CD4-positive, alpha-beta T cell (primary cell): Measurements from ENCODE around the gene PLXNA1. TPM values are rescaled to one million over a fixed set of nuclear protein-coding genes. Genes with fewer than 3 reads are reported as not detected.

ENCODE experiments used
- ATAC-seq: fragments of 200-7000 bp; cut with Tn5 transposase; one replicate; pipeline ENCODE4 v1.10.0; 2022; ENCODE audit warnings: mild to moderate bottlenecking; ENCODE audit not compliant: poor library complexity
- CTCF ChIA-PET: fragments of 350-600 bp; sonication (Branson Sonifier 250); formaldehyde crosslinking; loops from one replicate; lab custom pipeline; 2021; ENCODE audit warnings: antibody characterized with exemption, inconsistent platforms; lab: Charles Lee
- POLR2A ChIA-PET: fragments of 350-600 bp; sonication (Branson Sonifier 250); formaldehyde crosslinking; loops from one replicate; lab custom pipeline; 2021; ENCODE audit warnings: antibody characterized with exemption, inconsistent platforms; lab: Charles Lee
- DNase-seq, 14 experiments: peaks; one replicate each; pipeline ENCODE4 v3.0.0-alpha.2; 2013 to 2020; ENCODE audit warnings: mixed read lengths in 2 of 14
- H3K27ac ChIP-seq, 2 donors: one replicate each; pipeline versions ENCODE4 v1.5.1 to v1.7.0; 2013; ENCODE audit warnings: low read length in 2 of 2, low read depth in 1 of 2, mild to moderate bottlenecking in 1 of 2
- H3K27me3 ChIP-seq, 2 experiments: 1 replicate in 1 of 2; 2 replicates in 1 of 2; pipeline versions ENCODE4 v1.6.1 to v1.7.0; 2013; ENCODE audit warnings: low read length in 2 of 2, control low read depth in 1 of 2, mild to moderate bottlenecking in 1 of 2, moderate library complexity in 1 of 2; ENCODE audit not compliant: insufficient read depth in 2 of 2, control insufficient read depth in 1 of 2
- H3K36me3 ChIP-seq: one replicate; pipeline ENCODE4 v1.6.1; 2013; ENCODE audit warnings: low read length, control low read depth; ENCODE audit not compliant: insufficient read depth
- H3K4me1 ChIP-seq: one replicate; pipeline ENCODE4 v1.6.1; 2013; ENCODE audit warnings: low read length, control low read depth; ENCODE audit not compliant: insufficient read depth
- H3K4me3 ChIP-seq: one replicate; pipeline ENCODE4 v1.5.1; 2013; ENCODE audit warnings: mild to moderate bottlenecking, low read length, moderate library complexity
- H3K9me3 ChIP-seq, 2 experiments: 1 replicate in 1 of 2; 2 replicates in 1 of 2; pipeline versions ENCODE4 v1.6.1 to v1.7.0; 2013; ENCODE audit warnings: low read length in 2 of 2, mild to moderate bottlenecking in 2 of 2, control low read depth in 1 of 2, moderate library complexity in 1 of 2; ENCODE audit not compliant: control insufficient read depth in 1 of 2, insufficient read depth in 1 of 2
- H3K27ac Mint-ChIP-seq: one replicate; pipeline ENCODE4 v1.8.0; 2020; ENCODE audit warnings: mixed read lengths
- H3K27me3 Mint-ChIP-seq: one replicate; pipeline ENCODE4 v1.8.0; 2021; ENCODE audit warnings: mixed read lengths
- H3K36me3 Mint-ChIP-seq: one replicate; pipeline ENCODE4 v1.8.0; 2021; ENCODE audit warnings: low read depth, mixed read lengths
- H3K4me1 Mint-ChIP-seq: one replicate; pipeline ENCODE4 v1.8.0; 2021; ENCODE audit warnings: low read depth, mixed read lengths
- H3K4me3 Mint-ChIP-seq: one replicate; pipeline ENCODE4 v1.8.0; 2020; ENCODE audit warnings: mild to moderate bottlenecking, mixed read lengths
- H3K9me3 Mint-ChIP-seq: one replicate; pipeline ENCODE4 v1.8.0; 2020; ENCODE audit warnings: mixed read lengths
- CTCF ChIP-seq: fragments of 200-600 bp; IDR thresholded peaks from one replicate; pipeline ENCODE4 v1.8.0; 2022; ENCODE audit warnings: antibody characterized with exemption, mild to moderate bottlenecking
- intact Hi-C, 2 experiments: fragments of 100-400 bp; cut with DNase I in 1 of 2; cut with micrococcal nuclease in 1 of 2; formaldehyde crosslinking; loops; one replicate each; pipeline versions ENCODE4 v1.15.1 to v1.9.0; 2023 to 2025; cut with DNase I, micrococcal nuclease
- total RNA-seq, 174 experiments: library from RNA in 2 of 174; stranded (reverse) in 2 of 174; gene quantifications; one replicate each; pipeline ENCODE4 v1.2.3 and lab custom pipeline; 2021 to 2026

The PLXNA1 gene
- total RNA-seq, 2 experiments from 2014 or later: 9.8 to 10.6 TPM

DNA sequence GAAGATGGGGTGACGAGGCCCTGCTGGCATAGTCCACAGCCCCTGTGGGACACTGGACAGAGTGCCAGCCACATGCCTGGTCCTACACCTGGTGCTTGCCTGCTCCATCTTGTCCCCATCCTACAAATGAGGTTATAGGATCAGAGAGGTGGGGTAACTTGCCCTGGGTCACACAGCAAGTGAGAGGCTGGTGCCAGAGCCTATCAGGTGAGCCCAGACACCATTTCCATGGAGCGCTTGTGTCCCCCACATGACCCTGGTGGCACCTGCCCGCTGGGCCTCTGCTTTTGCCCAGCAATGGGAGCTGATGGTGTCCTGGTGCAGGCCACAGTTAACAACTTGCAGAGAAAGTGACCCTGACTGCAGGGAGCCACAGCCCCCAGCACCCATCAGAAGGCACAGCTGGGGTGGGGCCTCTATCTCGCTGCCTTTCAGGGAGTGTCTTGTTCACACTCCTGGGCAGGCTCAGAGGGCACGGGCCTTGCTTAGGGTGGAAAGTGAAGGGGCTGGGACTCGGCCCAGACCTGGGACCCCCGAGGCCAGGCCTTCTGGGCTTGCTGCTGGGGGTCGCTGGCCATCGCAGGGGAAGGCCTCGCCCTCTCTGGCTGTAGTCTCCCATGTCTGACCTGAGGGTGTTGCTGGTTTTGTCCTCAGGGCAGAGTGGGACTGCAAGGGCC, 7.2 kb downstream of the PLXNA1 start:
- no peak overlapping the region for H3K4me3 ChIP-seq
- no peaks in the 10 kb centered on the region for H3K4me1 ChIP-seq
- no peak overlapping the region for H3K27ac ChIP-seq
- peaks cover 0 to 5% of the 10 kb centered on the region in 2 experiments for H3K9me3 ChIP-seq
- intact Hi-C loops: no loop called here
- no peak for TF ChIP-seq CTCF
- Mint-ChIP-seq H3K4me1 (peaks cover 7% of the 10 kb centered on the region), H3K27me3 (no peaks in the 10 kb centered on the region), H3K4me3 (no peak overlapping the region), H3K36me3 (peaks cover 7% of the 10 kb centered on the region), H3K27ac (no peak overlapping the region), H3K9me3 (no peaks in the 10 kb centered on the region)
- H3K36me3 ChIP-seq: peaks cover 14% of the 10 kb centered on the region
- POLR2A ChIA-PET: no interaction called here
- CTCF ChIA-PET: no interaction called here
- H3K27me3 ChIP-seq: no peaks in the 10 kb centered on the region
- no peak for DNase-seq
- ATAC-seq: no peak

GRCh38 chr3:126990890-126991289, 8.0 kb downstream of the PLXNA1 start:
- ChIA-PET POLR2A (no interaction called here), CTCF (no interaction called here)
- Mint-ChIP-seq H3K36me3 (peaks cover 7% of the 10 kb centered on the region), H3K9me3 (no peaks in the 10 kb centered on the region), H3K27ac (no peak overlapping the region), H3K27me3 (no peaks in the 10 kb centered on the region), H3K4me3 (no peak overlapping the region), H3K4me1 (peaks cover 7% of the 10 kb centered on the region)
- no peak for ATAC-seq
- peaks cover 14% of the 10 kb centered on the region for H3K36me3 ChIP-seq
- no peak for TF ChIP-seq CTCF
- H3K4me1 ChIP-seq: no peaks in the 10 kb centered on the region
- no peaks in the 10 kb centered on the region for H3K27me3 ChIP-seq
- peaks cover 0 to 5% of the 10 kb centered on the region in 2 experiments for H3K9me3 ChIP-seq
- intact Hi-C loops: no loop called here
- DNase-seq: no peak
- no peak overlapping the region for H3K27ac ChIP-seq
- H3K4me3 ChIP-seq: no peak overlapping the region

GRCh38 chr3:126991366-126992200, 8.7 kb downstream of the PLXNA1 start:
- Histone ChIP-seq H3K36me3 (peaks cover 14% of the 10 kb centered on the region), H3K9me3 (peaks cover 0 to 5% of the 10 kb centered on the region in 2 experiments), H3K27ac (no peak overlapping the region), H3K27me3 (no peaks in the 10 kb centered on the region), H3K4me1 (no peaks in the 10 kb centered on the region), H3K4me3 (no peak overlapping the region)
- H3K27me3 Mint-ChIP-seq: no peaks in the 10 kb centered on the region
- no peak for DNase-seq
- no peak overlapping the region for H3K27ac Mint-ChIP-seq
- H3K4me1 Mint-ChIP-seq: peaks cover 7% of the 10 kb centered on the region
- TF ChIP-seq CTCF: no peak
- no peak for ATAC-seq
- ChIA-PET POLR2A (no interaction called here), CTCF (no interaction called here)
- H3K36me3 Mint-ChIP-seq: peaks cover 7% of the 10 kb centered on the region
- intact Hi-C loops: no loop called here
- no peak overlapping the region for H3K4me3 Mint-ChIP-seq
- no peaks in the 10 kb centered on the region for H3K9me3 Mint-ChIP-seq
